CD4-positive, alpha-beta T cell treated with Interleukin-12 subunit alpha and Interleukin-12 subunit beta, for 1 hour (primary cell): ENCODE measurements around the gene ABCC5.
"Not testable (repeated sequence)": the region's sequence is repeated elsewhere in the genome, so short reads cannot be mapped to it uniquely, and the experiment has no call there.

ENCODE experiments used
- DNase-seq: peaks from one replicate; pipeline ENCODE4 v3.0.0-alpha.2; 2020

The ABCC5 gene

DNA sequence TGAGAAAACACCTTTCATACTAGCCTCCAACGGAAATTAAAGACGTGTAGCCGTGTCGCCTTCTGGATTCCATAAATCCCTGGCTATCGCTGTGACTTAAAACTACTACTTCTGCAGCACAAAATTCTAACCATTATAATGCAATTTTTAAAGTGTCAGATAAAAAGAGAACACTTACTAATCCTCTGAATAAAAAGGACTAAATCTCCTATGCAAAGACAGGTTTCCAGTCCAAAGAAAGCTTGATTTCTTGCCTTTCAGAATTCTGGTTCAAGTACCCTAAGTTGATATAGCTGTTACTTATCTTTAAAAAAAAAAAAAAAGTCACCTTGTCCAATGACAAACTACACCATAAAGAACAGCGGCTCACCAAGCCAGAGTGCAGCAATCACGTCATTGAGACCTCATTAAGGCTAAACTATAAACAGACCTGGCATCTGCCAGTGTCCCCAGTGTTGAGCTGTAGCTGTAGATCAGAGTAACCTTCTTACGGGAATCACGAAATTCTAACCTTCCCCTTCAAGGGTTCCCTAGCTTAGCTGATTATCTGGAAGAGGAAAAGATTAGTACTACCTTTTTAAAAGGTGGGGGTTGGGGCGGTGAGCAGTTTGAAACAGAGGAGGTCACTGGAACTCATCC, 2.2 kb downstream of the ABCC5 start:
- DNase-seq, result no peak

GRCh38 chr3:184011937-184012889, 5.5 kb downstream of the ABCC5 start:
- no peak for DNase-seq

- no peak for DNase-seq
Observed at GRCh38 chr3:184011230-184011876, 6.3 kb downstream of the ABCC5 start.

DNA sequence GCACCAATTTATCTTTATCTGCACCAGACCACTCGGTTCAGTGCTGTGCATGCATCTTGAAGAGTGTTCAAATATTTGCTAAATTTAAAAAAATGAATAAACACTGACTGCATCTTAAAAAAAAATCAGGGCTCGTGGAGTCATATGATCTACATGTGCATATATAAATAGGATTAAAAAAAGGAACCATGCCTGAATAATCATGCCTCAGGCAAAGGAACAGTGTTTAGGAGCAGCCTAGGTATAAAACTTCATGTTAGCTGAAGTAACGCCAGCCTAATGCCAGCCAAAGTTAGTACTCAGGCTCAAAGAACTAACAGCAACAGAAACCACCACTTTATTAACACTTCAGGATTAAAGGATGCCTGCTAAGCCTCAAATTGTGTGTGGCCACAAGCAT, 9.5 kb downstream of the ABCC5 start:
- no peak for DNase-seq

DNA sequence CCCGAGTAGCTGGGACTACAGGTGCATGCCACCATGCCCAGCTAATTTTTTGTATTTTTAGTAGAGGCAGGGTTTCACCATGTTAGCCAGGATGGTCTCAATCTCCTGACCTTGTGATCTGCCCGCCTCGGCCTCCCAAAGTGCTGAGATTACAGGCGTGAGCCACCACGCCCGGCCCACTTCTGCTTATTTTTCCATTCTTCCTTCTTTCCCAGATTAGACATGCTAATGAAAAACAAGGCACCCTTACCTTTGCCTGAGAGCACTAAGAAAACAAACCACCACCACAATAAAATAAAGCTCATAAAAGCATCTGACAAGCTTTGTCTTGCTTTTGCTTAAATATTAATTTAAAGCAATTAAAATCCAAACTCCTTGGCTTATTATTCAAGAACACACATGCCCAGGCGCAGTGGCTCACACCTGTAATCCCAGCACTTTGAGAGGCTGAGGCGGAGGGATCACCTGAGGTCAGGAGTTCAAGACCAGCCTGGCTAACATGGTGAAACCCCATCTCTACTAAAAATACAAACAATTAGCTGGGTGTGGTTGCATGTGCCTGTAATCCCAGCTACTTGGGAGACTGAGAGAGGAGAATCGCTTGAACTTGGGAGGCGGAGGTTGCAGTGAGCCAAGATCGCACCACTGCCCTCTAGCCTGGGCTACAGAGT, 10.4 kb downstream of the ABCC5 start:
- not testable (repeated sequence) for DNase-seq

GRCh38 chr3:184005941-184006507, 11.7 kb downstream of the ABCC5 start:
- DNase-seq, result no peak

DNA sequence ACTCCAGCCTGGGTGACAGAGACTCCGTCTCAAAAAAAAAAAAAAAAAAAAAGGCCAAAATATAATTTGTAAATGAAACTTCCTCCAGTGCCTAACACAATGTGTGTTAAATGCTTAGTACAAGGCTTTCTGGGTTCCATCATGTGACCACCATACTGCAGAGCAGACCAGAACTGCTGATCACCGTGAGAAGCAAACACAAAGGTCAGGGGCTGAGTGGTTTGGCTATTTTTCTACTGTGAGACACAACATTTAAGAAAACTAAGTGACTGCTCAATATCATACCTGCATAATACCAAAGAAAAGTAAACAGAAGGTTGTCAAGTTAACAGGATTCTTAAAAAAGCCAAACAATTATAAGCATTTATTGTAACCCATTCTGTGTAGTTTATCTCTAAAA, 13.2 kb downstream of the ABCC5 start:
- no peak for DNase-seq

GRCh38 chr3:184003187-184003967, 14.3 kb downstream of the ABCC5 start:
- DNase-seq, result no peak

DNA sequence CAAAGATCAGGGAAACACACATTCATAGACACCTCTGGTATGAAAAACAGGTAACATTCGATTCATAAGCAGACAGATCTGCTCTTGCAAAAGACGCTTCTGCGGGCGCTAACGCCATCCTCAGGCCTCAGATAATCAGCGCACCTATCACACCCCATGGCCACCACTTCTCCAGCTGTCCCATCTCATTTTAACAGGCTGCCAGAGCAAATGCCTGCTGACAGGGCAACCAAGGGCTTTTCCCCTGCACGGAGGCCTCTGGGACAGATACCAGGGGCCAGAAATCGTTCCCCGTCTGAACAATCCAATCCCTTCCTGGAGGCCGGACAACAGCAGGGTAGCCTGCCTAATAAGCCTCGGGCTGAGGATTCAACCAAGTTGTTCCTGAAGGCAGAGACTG, 15.2 kb downstream of the ABCC5 start:
- no peak for DNase-seq

- no peak for DNase-seq
Observed at GRCh38 chr3:184001761-184002160, 15.9 kb downstream of the ABCC5 start.

GRCh38 chr3:183991403-183991802, 26.3 kb downstream of the ABCC5 start:
- no peak for DNase-seq

DNA sequence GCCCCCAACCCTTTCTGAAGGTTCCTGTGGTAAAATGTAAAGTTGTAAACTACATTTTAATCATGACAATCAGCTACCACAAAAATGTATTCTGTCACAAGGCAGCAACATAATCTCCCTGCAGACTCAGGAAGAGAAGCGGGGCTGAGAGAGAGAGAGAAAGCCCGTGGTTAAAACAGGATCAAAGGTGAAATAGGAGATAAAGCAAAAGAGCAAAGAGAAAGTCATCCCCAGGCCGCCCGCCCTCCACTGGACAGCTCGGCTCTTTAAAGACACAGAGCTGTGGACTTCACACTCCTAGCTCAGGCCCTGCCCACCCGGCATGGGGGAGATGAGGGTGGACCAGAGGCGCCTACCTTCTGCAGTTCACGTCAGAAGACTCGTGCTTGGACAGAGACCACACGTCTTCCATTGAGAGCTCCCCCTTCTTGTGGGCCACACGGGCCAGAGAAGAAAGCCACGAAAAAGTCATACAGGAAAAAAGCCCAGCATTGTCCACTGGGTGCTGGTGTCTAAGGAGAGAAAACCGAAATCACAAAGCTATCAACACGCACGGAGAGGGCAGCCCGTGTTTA, 29.4 kb downstream of the ABCC5 start:
- no peak for DNase-seq

DNA sequence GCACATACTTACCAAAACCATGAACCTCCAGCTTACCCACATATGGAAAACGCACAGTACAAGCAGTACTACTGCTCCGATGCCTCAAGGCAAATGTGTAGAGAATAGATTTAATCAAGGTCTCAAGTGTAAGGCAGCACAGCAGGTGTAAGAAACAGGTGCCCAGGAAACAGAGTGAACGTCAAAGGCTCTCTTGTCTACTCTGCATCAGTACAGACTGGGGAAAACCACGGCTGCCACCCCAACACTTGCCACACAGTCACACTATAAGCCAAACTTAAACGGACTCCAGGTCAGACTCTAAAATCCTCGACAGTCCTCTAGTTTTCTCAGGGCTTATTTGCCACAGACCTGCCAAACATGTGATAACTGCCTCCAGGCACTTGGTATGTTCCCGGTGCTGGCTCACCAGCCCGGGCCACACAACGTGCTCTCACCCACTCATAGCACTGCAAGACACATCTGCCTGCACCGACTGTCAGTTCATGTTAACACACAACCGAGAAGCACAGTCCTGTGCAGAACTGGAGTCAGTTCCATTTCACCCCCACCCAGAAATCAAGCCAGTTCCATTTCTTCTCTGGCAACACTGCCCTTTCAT, 30.6 kb downstream of the ABCC5 start:
- no peak for DNase-seq

- no peak for DNase-seq
Observed at GRCh38 chr3:183984749-183985729, 32.6 kb downstream of the ABCC5 start.

- DNase-seq, result no peak
Observed at GRCh38 chr3:183984127-183984740, 33.5 kb downstream of the ABCC5 start.

DNA sequence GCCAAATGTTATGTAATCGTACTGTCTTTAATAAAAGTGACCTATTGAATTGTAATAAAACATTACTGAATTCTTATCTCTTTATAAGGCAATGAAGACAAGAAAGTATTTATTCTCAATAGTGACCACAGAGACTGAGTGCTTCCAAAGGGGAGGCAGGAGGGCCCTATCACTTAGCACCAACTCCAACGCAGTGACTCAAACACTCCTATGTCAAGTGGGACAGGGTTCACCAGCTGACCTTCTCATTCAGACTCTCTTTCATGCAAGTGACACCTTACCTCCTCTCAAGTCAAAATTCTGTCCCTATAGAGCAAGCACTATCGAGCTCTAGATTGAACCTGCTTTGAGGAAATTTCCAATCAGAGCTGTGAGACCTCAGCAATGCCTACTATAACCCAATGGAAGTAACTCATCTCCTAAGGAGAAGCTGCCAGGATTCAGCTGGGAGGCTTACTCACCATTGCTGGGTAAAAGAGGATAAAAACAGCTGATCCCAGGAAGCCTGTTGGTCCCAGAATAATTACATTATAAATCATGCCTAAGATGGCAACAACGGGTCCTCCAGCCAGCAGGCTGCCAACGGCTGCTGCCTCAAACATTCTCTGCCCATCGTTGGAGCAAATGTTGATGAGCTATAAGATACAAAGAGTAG, 35.6 kb downstream of the ABCC5 start:
- DNase-seq, result no peak

- DNase-seq, result no peak
Observed at GRCh38 chr3:183980403-183980802, 37.3 kb downstream of the ABCC5 start.

- DNase-seq, result no peak
Observed at GRCh38 chr3:183975981-183976662, 41.6 kb downstream of the ABCC5 start.
